NCI-H2107 (cell line): Measurements from ENCODE around the gene WWOX.

ENCODE experiments used
- DNase-seq: peaks from one replicate; lab custom pipeline; 2025; lab: John Stamatoyannopoulos, UW

The WWOX gene

DNA sequence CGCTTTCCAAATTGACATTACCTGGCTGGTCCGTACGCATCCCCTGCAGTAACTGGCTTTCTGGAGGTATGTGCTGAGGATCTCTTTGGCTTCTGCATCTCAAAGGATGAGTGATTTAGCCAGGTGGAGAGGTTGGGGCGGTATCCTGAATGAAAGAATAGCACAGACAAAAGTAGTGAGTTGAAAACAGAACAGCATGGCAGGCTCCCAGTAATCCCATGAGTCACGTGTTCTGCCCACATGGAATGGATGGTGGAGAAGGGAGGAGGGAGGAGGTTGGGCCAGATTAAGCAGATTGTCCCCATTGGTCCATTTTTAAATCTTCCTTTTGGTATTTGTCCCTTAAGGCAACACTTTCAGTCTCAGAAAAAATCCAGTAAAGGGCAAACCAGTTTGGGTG is 176.0 kb downstream of the WWOX start:
- DNase-seq: no peak

DNA sequence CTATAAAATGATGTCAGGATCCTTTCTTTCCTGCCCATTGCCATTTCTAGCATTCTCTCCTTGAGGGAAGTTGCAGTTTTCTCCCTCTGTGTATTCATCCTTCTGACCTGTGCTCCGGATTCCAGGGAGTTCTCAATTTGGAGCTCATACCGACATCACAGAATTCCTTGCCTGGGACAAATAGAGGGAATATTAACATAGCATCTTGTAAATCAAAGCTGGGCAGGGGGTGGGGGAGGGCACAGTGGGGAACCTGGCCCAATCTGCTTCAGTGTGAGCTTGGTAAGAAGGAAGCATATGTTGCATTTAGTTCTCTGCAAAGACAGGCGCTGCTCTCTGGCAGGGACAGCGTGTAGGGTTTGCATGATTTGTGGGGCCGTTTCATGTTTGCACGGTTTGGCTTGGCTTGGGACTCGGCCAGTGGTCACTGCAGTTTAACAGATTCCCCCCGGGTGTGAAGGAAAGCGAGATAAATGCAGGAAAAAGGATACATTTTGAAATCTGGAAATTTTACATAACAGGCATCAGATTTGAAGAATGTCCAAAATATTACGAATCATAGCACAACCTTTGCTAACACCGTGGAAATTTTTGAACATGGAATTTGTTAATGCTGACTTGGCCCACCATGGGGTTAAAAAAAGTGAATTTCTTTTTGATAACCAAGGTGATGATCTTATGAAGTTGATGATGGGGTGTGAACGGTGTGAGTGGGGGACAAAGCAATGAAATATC is 178.0 kb downstream of the WWOX start:
- DNase-seq: no peak

DNA sequence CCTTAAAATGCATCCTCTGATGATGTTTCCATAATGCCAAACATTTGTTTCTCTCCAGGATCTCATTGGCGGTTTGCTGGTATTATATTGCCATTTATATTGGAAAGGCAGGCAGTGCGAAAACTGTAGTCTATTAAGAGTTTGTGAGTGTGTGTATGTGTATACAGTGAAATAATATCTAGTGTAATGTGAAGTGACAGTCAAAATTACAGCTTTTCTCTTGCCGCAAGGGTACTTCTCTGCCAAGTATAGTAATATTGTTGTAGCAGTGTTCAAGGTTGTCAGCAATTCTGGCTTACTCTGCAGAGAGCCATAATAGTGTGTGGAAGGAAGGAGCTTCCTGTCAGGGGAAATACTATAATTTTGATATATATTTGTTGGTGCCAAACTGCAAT is 178.6 kb downstream of the WWOX start:
- DNase-seq: no peak

DNA sequence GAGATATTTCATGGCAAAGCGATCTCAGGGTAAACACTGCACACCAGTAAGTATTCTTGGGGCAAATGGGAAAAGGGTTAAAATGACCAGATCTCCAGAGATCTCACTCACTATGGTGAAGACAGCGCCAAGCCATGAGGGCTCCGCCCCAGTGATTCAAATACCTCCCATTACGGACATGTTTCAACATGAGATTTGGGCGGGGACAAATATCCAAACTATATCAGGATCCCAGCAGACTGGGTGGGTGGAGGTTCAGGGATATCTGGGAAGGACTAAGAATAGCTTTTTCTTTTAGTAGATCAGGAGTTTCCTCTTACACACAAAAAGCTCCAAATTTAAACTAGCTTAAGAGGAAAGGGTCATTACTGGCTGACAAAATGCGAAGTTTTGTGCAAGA is 181.7 kb downstream of the WWOX start:
- DNase-seq: no peak

DNA sequence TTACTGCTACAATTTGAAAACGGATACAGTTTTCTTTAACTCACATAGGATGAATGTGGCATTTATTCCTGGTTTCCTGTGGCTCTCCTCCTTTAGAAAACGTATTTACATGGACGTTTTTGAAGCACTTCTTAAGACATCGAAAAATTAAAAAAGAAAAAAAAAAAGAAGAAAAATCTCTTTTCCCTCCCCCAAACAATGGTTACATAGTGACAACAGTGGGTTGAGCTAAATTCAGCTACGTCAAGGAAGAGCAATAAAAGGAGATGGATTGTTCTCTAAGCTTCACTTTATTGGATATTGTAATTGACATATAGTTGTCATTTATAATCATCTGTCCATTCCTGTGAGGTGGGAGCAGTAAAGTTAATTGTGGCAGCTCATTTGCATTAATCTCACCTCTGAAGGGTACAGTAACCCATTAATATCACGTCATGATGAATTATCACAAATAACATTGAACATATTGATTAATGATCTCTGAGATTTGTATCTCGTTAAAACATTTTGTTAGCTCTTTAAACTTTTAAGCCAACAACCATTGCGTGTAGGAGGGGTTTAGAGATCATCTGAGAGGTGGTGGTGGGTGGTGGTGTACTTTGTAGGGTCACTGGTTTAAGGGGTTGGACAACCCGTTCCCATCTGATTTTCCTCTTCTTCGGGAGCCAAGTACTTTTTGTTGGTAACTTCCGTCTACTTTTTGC is 184.2 kb downstream of the WWOX start:
- DNase-seq: no peak

DNA sequence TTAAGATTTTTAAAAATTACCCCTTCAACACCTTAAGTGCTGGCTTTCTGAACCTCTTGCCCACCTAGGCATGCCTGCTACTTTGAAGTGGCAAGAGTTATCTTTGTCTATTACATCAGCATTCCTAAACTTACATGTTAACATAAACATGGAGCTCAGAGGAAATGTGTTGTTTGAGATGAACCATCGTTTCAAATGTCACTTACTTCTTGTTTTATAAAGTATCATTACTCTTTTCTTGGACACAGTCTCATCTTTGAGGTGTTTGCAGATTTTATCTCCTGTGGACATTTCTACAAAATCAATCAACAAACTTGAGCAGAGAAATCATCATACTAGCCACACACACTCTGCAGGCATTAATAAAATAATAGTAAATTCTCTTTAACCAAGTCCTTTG is 184.9 kb downstream of the WWOX start:
- DNase-seq: no peak

DNA sequence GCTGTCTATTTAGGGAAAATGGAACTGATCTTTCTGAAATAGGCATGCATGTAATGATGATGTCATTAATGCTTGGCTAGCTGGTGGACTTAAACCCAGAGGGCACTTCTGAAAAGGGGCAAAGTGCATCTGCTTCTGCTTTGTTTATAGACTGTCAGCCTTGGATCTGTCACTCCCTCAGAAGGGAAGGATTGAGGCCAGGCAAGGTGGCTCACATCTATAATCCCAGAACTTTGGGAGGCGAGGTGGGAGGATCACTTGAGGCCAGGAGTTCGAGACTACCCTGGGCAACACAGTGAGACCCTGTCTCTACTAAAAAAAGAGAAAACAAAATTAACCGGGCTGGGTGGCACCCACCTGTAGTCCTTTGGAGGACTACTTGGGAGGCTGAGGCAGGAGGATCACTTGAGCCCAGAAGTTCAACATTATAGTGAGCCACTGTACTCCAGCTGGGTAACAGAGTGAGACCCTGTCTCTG is 185.5 kb downstream of the WWOX start:
- no peak for DNase-seq

DNA sequence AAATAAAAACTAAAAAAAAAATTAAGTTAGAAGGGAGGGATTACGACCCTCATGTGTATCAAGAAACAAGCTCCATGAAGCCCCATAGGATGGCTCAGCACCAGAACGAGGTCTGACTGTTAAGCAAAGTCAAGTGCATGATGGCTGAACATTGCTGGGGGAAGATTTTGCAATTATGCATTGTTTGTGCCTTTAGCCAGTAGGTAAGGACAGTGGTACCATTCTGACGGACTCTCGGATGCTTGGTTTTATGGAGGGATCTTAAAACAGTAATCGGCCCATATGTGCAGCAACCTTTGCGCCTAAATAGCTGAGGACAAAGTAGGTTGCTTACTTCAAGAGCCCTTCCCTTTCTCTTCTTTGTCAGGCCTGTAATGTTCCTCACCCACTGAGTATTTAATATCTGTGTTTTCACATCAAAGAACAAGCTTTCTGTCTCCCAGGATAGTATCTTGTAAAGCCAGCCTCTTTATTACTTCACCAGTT is 186.0 kb downstream of the WWOX start:
- DNase-seq: no peak

DNA sequence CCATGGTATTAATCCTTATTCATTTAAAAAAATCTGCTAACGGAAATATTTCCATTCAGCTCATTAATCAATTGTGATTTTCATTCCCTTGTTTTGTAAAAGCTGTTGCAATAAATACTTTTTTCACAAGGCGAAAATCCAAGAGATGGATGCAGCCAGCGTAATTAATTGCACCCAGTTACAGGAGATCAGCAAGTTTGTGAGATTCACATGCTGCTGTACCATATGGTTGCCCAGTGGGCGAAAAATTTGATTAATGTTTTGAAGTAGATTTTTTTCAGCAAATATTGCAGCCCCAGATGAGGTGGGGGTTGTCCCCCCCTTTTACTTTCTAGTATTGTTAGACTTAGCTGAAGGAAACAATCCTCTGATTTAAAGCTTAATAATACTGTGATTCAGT is 186.6 kb downstream of the WWOX start:
- DNase-seq: no peak

DNA sequence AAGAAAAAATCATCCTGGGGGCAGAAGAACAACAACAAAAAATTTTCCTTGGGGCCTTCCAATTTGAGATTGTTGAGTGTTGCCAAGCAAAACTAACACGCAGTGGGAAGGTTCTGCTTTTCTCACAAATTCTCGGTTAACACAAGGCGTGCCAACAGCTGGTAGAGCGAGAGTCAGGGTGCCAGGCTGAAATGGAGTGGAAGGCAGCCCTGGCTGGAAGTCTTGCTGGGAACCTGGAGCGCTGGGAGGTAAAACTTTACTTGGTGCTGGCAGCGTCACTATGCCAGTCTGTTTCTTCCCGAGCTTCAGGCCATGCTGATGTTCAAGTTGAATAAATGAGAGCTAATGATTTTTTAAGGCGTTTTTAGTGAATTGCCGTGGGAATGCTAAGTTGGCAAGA is 189.4 kb downstream of the WWOX start:
- no peak for DNase-seq

DNA sequence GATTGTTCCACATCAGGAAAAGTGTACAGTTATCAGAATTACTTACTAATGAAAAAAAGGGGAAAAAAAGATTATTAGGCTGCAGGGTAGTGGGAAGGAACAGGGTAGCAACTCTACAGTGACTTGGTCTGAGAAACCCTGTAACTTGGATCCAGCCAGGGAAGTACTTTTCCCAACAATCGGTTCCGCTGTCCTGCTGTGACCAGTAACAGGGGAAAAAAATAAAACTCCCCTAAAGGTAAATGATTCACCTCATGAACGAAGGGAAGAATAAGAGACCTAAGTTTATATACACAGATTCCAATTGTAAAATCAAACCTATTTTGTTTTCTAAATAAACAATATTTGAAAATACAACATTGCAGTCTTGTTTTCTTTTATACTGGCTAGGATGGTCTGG is 189.9 kb downstream of the WWOX start:
- no peak for DNase-seq

DNA sequence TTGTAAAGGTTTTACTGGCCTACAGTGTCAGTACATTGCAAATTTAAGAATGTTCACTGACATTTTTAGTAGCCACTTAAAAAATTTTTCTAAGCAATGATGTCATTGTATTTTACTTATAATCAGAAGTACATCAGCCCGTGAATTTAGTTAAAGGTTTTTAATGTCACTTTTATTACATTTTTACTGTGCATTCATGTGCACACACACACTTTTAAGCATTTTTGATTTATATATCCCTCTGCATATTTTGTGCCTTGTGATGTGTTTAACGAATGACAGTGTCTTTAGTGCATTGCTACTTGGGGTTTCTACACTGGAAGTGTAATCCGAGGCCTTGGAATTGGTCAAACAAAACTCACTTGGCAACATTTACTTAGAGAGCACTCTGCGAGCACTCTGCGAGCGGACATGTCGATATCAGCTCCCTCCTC is 190.4 kb downstream of the WWOX start:
- DNase-seq: peak; percentile 5

DNA sequence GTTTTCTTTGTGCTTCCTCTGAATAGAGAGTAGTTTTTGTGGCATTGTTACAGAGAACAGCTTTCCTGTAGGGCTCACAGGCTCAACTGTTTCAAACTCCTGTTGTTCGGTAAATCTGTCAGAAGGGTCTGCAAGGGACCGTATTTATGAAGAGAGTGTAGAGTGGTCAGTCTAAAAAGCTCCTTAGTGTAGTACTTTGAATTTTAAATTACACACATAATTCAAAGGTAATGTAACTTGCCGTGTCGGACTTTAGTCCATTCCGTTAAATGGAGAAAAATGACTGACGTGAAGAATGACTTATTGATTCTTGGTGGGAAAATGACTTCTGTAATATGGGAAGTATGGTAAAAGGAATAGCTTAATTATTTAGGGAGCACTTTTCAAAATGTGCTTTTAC is 190.9 kb downstream of the WWOX start:
- no peak for DNase-seq

DNA sequence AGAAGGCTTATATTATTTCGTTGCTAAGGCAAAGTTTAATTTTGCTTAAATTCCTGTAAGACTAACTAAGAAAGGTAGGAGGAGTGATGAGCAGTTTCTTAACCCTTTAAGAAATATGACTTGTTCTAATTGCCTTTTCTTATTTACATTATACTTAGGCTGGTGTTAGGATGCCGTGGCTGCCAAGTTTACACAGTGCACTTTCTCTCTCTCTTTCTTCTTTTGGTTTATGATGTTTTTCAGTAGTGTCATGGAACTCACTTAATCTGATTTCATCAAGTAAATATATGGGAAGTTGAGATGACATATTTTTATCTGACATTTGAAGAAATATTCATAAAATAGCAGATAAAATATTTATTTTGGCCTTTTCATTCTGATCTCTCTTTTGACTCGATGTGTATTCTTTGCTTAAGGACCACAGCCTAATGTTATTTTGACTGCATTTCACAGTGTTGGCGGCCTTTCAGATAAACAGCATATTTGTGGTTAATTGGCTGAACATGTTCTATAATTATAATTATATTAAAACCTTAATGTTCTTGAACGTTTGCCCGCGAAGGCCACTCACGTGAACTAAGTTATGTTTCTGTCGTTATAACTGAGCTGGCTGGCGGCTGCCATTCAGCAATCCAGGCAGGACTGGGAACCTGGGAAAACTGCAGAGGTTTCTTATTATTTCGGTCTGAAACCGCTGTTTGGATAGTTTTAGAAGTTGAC is 191.6 kb downstream of the WWOX start:
- no peak for DNase-seq

DNA sequence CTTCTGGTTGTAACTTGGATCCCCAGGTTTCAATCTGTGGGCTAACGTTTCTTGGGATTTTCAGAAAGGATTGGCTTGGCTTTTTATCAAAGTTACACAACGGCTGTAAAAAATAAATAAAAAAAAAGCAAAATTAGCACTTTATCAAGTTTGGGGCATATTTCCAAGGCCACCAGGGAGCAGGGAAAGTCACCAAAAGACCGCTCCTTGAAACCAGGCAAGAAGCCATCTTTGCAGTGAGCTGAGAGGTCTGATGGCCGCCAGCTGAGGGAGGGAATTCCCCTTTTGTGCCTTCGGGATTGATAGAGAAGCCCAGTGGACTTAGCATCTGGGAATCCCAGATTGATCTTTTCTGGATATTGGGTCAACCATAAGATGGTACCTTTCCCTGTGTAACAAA is 192.2 kb downstream of the WWOX start:
- DNase-seq: no peak

DNA sequence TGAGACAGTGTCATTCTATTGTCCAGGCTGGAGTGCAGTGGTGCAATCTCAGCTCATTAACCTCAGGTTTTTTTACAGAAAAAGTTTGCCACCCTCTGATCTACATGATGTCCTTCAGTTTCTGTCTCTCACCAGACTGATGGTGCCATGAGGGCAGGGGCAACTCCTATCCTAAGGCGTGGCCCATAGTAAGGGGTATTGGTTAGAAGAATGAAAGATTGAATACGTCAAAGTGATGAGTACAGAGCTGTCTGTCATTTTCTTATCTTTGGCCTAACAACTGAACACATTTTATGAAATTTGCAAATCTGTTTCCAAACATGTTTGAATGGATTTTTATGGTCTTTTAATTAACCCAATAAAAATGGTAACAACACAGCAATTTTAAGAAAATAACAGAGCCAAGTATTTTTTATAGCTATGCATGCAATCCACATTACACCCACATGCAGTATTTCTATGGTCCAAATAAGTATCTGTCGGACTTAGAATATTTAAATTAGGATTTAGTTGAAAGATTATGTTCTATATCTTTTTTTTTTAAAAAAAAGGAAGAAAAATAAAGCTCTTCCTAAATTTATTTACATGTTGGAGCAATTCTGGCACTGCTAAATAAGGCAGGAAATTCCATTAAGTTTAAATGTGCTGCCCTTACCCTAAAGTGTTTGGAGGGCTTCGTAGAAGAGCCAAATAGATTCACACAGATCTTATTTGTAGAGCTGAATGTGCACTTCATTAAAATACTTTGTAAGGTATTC is 192.8 kb downstream of the WWOX start:
- no peak for DNase-seq

DNA sequence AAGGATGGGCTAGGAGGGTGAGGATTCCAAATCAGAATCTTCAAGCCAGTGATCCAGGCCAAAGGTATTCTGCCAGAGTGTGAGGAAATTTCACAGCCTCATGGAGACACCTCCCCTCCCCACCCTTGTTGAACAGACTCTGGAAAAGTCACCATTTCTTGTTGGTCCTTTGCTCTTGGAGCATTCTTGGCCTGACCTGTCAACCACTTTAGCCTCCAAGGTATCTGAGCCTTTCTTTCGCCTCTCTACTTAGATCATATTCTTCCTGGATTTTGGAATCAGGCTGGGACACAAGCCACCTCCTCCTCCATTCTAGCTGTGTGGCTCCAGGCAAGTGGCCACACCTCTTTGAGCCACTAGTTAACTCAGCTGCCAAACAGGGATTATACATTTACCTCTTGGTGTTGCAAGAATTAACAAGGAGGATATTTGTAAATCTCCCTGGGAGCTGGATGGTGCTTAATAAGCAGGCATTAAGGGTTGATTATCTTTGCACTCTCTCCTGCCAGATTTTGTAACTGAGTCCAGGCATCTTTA is 193.5 kb downstream of the WWOX start:
- DNase-seq: no peak

DNA sequence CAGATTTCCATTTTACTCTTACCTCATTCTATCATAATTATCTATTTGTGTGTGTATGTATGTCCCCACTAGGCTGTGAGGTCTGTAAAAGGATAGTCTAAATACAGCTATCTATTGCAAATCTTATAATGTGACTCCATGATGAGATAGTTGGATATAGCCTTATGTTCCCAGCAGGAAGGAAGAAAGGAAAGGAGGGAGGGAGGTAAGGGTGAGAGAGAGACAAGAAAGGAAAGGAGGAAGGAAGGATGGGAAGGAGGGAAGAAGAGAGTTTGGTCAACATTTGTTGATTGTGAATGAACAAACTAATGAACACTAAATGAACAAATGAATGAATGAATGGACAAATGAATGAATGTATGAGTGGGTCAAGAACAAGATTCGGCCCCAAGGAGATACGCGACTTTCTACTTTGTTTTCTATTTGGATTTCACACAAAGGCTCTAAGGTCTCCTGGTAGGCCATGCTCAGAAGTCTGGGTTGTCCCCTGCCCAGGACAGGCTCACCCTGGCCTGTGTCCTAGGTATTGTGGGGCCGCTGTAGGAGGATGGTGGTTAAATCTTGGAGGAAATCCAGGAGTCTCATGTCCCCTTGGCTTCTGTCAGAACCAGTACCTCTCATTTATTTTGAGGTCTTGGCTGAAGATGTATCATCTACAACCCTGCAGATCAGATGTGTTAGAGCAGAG is 195.2 kb downstream of the WWOX start:
- no peak for DNase-seq

DNA sequence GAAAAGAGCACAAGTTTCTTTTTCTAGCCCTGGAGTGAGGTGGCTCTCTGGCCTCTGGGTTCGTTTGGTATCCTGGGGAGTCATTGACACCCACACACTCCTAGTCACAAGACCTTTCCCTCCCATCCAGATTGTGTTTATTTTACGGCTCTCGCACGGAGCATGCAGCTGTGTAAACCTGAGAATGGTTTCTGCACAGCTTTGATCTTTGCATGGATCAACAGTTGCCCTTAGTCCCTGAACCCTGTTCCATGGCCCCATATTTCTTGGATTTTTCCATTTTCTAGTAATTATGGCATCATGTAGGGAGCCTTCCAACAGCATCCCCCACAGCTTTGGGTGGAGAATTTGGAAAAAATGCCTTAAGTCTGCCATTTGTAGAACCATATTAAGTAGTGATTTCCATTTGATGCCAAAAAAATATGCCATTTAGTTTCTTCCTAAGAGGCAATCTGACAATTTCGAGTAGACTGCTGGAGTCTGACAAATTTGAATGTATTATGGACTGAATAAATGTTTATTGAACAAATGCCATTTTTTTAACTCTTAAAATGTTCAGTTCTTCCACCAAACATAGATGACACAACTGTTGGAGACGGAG is 197.7 kb downstream of the WWOX start:
- no peak for DNase-seq

DNA sequence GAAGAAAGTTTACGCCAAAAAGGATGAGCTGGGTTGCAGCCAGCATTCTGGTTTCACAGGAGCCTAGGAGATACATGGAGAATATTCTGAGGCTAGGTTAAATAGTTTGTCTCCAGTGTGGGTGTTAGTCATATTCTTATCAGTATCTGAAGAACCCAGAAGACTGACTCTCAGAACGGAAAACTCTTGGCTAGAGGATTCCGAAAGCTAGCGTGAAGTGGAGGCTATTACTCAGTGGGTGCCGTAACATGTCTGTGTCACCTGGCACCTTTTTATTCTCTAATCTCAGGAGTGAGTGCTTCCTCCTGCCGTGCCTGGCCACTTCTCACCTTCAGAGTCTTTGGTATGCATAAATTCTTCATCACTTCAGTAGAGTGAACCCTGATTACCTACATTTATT is 199.5 kb downstream of the WWOX start:
- DNase-seq: no peak

DNA sequence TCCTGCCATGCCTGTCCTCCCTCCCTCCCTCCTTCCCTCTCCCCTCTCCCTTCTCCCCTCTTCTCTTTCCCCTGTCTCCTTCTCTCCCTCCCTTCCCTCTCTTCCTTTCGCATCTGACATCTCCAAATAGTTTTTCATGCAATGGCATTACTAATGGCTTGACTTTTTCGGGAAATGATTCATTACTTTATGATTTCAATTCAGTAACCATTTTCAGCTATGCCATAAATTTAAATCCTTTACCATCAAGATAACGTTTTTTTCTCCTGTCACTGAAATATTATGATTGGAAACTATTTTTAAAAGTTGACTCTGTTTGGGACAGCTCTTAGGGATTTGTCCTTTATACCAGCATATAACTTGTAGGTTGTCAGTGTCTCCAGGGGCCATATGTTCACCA is 201.0 kb downstream of the WWOX start:
- no peak for DNase-seq
